Mesodermal cell (in vitro differentiated cells): ENCODE data around the gene CFAP100.

Experiments
- H3K27ac ChIP-seq: 2 replicates; pipeline ENCODE4 v1.7.0; 2013; ENCODE audit warnings: mild to moderate bottlenecking, low read depth, low read length, moderate library complexity; ENCODE audit not compliant: severe bottlenecking
- H3K36me3 ChIP-seq: 2 replicates; pipeline ENCODE4 v1.7.1; 2013; ENCODE audit warnings: mild to moderate bottlenecking, low read length, moderate library complexity; ENCODE audit not compliant: control insufficient read depth, insufficient read depth
- H3K4me1 ChIP-seq: one replicate; pipeline ENCODE4 v1.7.1; 2013; ENCODE audit warnings: mild to moderate bottlenecking, low read length; ENCODE audit not compliant: insufficient read depth, control insufficient read depth, poor library complexity, severe bottlenecking
- H3K4me3 ChIP-seq: 2 replicates; pipeline ENCODE4 v1.7.0; 2013; ENCODE audit warnings: low read length, control low read depth, mild to moderate bottlenecking; ENCODE audit not compliant: insufficient read depth, poor library complexity, severe bottlenecking; ENCODE audit errors: extremely low read depth
- H3K9me3 ChIP-seq: 2 replicates; pipeline ENCODE4 v1.7.1; 2013; ENCODE audit warnings: mild to moderate bottlenecking, low read length, moderate library complexity; ENCODE audit not compliant: control insufficient read depth
- WGBS, 2 experiments: methylation state at CpG; one replicate each; pipeline ENCODE4 v1.1.5; 2013; ENCODE audit warnings: missing lambda C conversion rate in 2 of 2; ENCODE audit not compliant: insufficient coverage in 2 of 2; 5-methylcytosine and 5-hydroxymethylcytosine counted together

The CFAP100 gene

DNA sequence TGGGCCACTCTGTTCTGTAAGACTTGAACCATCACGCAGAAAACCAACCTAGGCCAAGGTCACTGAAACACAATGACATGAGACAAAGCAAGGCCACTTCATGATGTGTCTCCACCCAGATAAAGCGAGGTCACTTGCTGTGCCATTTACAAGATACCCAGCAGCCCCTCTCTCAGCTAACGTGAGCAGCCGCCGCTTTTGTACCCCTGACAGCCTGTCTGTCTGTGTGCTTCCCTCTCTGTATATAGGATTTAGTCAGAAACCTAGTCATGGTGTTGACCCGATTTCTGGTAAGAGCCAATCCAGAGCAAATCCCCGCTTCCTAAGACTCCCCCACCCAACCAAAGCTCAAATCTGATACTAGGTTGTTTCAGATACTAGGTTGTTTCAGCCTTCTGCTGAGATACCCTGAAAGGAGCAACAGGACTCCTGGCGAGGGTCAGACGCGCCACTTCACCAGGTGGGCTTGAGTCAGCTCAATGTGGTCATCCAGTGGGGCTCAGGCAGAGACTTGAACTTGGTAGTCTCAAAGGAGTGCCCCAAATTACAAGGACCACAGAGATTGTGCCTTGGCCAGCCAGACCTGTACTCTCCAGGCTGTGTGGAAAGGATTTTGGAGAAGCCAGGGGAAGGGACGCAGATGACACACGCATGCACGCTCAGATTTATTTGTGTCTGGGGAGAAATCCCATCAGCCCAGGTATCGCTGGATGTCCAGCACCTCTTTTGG is 84.0 kb downstream of the CFAP100 start:
- Histone ChIP-seq H3K36me3 (no peaks in the 10 kb centered on the region), H3K9me3 (no peaks in the 10 kb centered on the region), H3K4me3 (no peak overlapping the region), H3K4me1 (no peaks in the 10 kb centered on the region), H3K27ac (no peak overlapping the region)
- whole genome bisulfite sequencing, 2 experiments: 93 to 97% methylated on average over 9 to 11 of the region's 14 CpGs

DNA sequence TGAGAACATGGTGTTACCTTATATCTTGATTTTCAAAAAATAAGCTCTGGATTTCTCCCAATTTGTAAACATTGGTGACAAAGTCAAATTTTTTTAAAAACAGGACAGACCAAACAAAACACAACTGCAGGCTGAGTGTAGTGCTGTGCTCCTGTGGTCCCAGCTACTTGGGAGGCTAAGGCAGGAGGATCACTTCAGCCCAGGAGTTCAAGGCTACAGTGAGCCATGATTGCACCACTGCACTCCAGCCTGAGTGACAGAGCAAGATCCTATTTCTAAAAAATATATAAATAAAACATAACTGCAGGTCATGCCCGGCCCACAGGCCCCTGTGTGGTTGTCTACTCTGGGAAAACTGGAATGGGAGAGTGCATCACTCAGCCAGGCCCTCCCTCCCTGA is 84.9 kb downstream of the CFAP100 start:
- Histone ChIP-seq H3K4me1 (no peaks in the 10 kb centered on the region), H3K27ac (no peak overlapping the region), H3K4me3 (no peak overlapping the region), H3K36me3 (no peaks in the 10 kb centered on the region), H3K9me3 (no peaks in the 10 kb centered on the region)
- no CpG with 5 or more reads among the region's 1 CpG for WGBS, 2 experiments

DNA sequence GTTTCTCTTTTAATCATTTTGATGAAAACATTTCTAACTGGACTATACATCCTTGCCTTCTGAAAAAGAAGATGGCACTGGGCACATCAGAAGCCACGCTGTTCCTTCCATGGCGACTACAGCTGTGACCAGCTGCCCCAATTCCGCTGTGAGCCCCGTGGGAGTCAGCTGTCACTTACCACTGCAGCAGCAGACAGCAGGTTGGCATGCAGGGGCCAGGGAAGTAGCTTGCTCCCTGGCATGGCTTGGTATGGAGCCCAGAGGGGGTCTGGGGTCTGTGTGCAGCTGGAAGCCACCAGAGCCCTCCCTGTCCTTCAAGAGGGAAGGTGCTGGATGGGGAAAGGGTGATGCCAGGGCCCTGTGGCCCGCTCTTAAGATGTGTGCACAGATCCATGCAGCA is 85.5 kb downstream of the CFAP100 start:
- no peak overlapping the region for H3K27ac ChIP-seq
- 87 to 91% methylated on average over 4 to 5 of the region's 5 CpGs for WGBS, 2 experiments
- no peaks in the 10 kb centered on the region for H3K36me3 ChIP-seq
- no peaks in the 10 kb centered on the region for H3K9me3 ChIP-seq
- no peak overlapping the region for H3K4me3 ChIP-seq
- no peaks in the 10 kb centered on the region for H3K4me1 ChIP-seq

DNA sequence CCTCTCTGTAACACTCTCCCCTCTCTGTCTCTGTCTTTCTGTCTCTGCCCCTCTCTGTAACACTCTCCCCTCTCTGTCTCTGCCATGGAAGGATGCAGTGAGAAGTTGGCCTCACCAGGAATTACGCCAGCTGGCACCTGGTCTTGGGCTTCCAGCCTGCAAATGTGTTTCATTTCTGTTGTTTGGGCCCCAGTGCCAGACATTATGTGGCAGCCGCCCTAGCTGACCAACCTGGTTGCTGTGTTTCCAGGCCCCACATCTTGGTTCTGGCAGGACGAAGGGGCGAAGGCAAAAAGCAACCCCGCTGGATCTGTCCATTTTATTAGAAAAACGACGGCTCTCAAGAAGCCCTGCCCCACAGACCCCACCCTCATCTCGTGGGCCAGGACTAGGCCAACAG is 86.2 kb downstream of the CFAP100 start:
- Histone ChIP-seq H3K27ac (no peak overlapping the region), H3K9me3 (no peaks in the 10 kb centered on the region), H3K4me1 (no peaks in the 10 kb centered on the region), H3K4me3 (no peak overlapping the region), H3K36me3 (no peaks in the 10 kb centered on the region)
- whole genome bisulfite sequencing, 2 experiments: 90 to 95% methylated on average over 5 of the region's 8 CpGs

GRCh38 chr3:126481808-126482502 is 87.2 kb downstream of the CFAP100 start:
- Histone ChIP-seq H3K4me3 (no peak overlapping the region), H3K36me3 (no peaks in the 10 kb centered on the region), H3K9me3 (no peaks in the 10 kb centered on the region), H3K4me1 (no peaks in the 10 kb centered on the region), H3K27ac (no peak overlapping the region)
- 94 to 97% methylated on average over 15 of the region's 16 CpGs for WGBS, 2 experiments

- H3K9me3 ChIP-seq: no peaks in the 10 kb centered on the region
- no peaks in the 10 kb centered on the region for H3K36me3 ChIP-seq
- whole genome bisulfite sequencing, 2 experiments: 77 to 86% methylated on average over 10 to 14 of the region's 15 CpGs
- H3K4me3 ChIP-seq: no peak overlapping the region
- no peak overlapping the region for H3K27ac ChIP-seq
- H3K4me1 ChIP-seq: no peaks in the 10 kb centered on the region
Observed at GRCh38 chr3:126482503-126483255, 88.0 kb downstream of the CFAP100 start.

DNA sequence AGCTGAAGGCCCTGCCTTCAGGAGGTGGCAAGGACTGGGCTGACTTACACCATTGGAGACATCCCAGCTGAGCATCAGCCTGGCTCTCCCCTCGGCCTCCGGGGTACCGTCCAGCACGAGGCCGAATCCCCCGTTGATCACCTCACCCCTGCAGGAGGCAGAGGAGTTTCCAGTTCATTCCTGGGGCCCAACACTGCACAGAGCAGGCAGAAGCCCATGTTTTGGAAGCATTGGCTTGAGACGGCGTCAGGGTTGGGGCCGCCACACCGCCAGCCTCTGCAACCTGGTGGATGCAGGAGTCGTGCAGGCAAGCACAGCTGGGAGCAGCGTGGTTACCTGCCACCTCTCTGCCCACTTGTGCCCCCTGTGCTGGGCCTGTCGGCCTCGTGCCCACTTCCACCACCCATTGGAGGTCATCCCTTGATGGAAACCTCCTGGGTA is 88.6 kb downstream of the CFAP100 start:
- 87 to 95% methylated on average over 12 to 14 of the region's 14 CpGs for WGBS, 2 experiments
- H3K9me3 ChIP-seq: no peaks in the 10 kb centered on the region
- H3K4me1 ChIP-seq: no peaks in the 10 kb centered on the region
- no peaks in the 10 kb centered on the region for H3K36me3 ChIP-seq
- H3K27ac ChIP-seq: no peak overlapping the region
- H3K4me3 ChIP-seq: no peak overlapping the region

DNA sequence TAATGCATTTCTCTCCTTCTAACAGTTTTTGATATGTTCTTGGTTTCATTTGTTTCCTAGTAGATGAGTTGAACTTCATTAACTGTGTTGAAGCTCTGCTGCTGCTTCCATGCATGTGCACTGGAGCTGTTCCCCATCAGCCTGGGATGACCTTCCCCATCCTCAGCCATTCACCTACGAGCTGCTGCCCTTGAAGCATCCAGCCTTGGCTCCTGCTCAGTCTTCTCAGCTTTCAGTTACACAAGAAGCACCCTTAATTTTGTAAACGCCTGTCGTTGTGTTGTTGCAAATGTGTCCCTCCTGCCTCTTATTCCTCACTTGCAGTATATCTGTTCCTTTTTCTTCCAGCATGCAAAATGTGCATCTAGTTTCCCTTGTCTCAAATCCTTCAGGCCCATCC is 89.4 kb downstream of the CFAP100 start:
- no peaks in the 10 kb centered on the region for H3K9me3 ChIP-seq
- 77 to 90% methylated on average over 3 of the region's 3 CpGs for WGBS, 2 experiments
- H3K27ac ChIP-seq: no peak overlapping the region
- no peaks in the 10 kb centered on the region for H3K4me1 ChIP-seq
- no peak overlapping the region for H3K4me3 ChIP-seq
- no peaks in the 10 kb centered on the region for H3K36me3 ChIP-seq

- WGBS, 2 experiments: 82 to 87% methylated on average over 1 to 2 of the region's 3 CpGs
Observed at GRCh38 chr3:126484662-126485061, 90.0 kb downstream of the CFAP100 start.

GRCh38 chr3:126485176-126485897 is 90.6 kb downstream of the CFAP100 start:
- H3K36me3 ChIP-seq: no peaks in the 10 kb centered on the region
- WGBS, 2 experiments: 58 to 70% methylated on average over 2 of the region's 8 CpGs
- no peak overlapping the region for H3K4me3 ChIP-seq
- H3K27ac ChIP-seq: no peak overlapping the region
- no peaks in the 10 kb centered on the region for H3K4me1 ChIP-seq
- H3K9me3 ChIP-seq: no peaks in the 10 kb centered on the region

More at GRCh38 chr3:126484662-126485061, 90.0 kb downstream of the CFAP100 start:
- no peaks in the 10 kb centered on the region for H3K36me3 ChIP-seq
- H3K4me1 ChIP-seq: no peaks in the 10 kb centered on the region
- no peaks in the 10 kb centered on the region for H3K9me3 ChIP-seq
- H3K27ac ChIP-seq: no peak overlapping the region
- H3K4me3 ChIP-seq: no peak overlapping the region
